Fibroblast of the conjunctiva (primary cell): ENCODE measurements around the gene KPNA1.

Experiments
- DNase-seq: peaks from one replicate; pipeline ENCODE4 v3.0.0-alpha.2; 2010; ENCODE audit warnings: low read depth

The KPNA1 gene

GRCh38 chr3:122415104-122415744, 99.5 kb downstream of the KPNA1 start:
- DNase-seq = peak; percentile 8

DNA sequence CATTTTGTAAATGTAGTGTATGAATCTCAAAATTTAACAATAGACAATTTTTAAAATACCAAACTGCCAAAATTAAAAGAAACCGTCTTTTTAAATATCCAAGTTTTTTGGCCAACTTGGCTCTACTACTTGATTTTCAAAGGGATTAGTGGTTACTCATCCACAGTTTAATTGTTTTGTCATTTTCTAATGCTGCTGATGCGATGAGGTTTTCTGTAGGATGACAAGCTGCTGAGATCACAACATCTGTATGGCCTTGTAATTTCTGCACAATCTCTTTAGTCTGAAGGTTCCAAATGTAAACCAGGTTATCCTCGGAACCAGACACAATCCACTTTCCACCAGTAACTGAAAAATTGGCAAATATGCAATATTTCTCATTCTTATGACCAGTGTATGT, 100.3 kb downstream of the KPNA1 start:
- DNase-seq = no peak

- DNase-seq = no peak
These were observed 104.1 kb downstream of the KPNA1 start for GRCh38 chr3:122410639-122411038.

- no peak for DNase-seq
These were observed 104.6 kb downstream of the KPNA1 start for GRCh38 chr3:122410111-122410510.

DNA sequence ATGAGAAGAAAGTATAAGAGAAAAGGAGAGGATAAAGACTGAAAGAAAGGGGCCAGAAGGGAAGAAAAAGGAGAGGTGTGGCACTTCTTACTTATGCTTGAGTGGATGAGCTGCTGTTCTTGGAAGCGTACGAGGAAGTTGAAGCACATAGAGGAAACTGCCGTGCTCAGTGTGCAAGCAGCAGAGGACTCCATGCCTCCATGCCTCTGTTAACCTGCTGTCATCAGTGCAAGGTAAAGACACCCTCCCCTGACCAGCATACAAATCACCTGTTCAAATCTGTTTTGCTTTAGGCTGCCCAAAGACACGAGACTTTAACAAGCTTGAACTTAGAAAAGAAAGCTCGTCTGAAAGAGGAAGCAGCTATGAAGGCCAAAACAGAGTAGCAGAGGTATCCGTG, 105.3 kb downstream of the KPNA1 start:
- no peak for DNase-seq

DNA sequence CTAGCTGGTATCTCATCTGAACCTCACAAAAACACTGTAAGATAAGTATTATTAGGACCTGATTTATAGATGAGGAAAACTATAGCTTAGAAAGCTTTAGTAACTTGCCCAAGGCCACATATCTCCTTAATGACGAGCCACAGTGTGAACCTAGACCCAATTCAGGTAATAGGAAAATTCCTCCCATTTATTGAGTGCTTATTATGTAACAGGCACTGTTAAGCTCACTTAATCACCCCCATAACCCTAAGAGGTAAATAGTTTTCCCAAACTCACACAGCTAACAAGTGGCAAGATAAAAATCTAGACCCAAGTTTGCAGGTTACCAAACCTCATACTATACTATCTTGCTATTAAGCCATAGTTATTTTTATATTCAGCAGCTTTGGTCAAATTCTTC, 106.8 kb downstream of the KPNA1 start:
- no peak for DNase-seq

- DNase-seq = no peak
These were observed 108.5 kb downstream of the KPNA1 start for GRCh38 chr3:122406198-122406597.

DNA sequence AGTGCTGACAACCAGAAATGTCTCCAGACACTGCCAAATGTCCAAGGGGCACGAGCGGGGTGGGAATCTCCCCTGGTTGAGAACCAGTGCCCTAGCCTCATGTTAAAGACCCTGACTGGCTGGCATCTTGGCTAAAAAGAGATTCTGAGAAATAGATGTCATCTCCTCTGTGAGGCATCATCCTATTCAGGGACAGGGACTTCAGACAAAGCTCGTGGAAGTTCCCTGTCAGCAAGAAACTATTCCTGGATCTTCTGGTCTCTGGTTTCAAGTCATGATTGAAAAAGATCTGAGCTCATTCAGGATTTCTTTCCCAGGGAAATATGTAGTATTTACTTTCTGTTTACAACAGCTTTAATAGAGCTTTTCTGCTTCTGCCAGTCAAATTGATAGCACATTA, 109.7 kb downstream of the KPNA1 start:
- no peak for DNase-seq

DNA sequence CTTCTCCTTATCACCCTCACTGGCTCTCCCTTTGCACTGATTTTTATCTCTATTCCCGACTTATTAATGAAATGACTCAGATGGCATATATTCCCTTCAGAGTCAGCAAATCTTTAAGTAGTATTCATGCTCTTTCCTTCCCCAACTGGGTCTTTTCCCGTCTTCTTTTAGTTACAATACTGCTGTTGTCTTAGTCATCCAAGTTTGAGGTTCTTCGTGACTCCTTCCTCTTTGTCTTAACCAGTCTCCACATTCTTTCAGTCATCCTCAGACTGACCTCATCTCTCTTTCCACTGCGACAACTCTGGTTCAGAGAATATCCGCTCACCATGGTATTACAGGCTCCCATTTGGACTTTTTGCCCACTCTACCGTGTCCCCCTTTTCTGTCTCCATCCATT, 111.2 kb downstream of the KPNA1 start:
- no peak for DNase-seq

DNA sequence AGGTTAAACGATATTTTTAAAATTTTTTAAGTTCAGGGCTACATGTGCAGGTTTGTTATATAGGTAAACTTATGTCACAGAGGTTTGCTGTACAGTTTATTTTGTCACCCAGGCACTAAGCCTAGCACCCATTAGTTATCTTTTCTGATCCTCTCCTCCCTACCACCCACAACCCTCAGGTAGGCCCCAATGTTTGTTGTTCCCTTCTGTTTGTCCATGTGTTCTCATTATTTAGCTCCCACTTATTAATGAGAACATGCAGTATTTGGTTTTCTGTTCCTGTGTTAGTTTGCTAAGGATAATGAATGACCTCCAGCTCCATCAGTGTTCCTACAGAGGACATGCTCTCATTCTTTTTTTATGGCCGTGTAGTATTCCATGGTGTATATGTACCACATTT, 115.8 kb downstream of the KPNA1 start:
- no peak for DNase-seq

GRCh38 chr3:122397201-122397600, 117.5 kb downstream of the KPNA1 start:
- DNase-seq = no peak

- no peak for DNase-seq
These were observed 118.2 kb downstream of the KPNA1 start for GRCh38 chr3:122396511-122396910.

DNA sequence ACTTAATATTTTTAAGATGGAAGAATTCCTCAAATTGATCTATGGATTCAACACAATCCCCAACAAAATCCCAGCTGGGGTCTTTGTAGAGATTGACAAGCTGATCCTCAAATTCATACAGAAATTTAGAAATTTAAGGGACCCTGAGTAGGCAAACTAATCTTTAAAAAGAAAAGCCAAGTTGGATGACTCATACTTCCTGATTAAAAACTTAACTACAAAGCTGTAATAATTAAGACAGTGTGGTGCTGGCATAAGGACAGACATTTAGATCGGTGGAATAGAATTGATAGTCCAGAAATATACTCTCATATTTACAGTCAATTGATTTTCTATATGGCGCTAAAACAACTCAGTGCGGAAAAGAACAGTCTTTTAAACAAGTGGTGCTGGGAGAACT, 119.2 kb downstream of the KPNA1 start:
- no peak for DNase-seq

DNA sequence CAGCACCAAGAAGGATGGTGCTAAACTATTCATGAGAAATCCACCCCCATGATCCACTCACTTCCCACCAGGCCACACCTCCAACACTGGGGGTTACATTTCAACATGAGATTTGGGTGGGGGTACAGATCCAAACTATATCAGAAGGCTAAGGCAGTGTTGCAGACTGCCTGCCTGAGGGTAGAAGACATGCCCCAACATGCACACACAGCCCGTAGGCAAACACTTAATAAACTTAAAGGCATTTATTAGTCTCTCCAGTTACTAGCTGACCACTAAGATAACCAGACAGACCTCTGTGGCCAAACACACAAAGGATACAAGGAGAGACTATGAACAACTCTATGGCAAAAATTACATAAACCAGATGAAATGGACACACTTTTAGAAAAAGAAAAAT, 120.6 kb downstream of the KPNA1 start:
- no peak for DNase-seq

DNA sequence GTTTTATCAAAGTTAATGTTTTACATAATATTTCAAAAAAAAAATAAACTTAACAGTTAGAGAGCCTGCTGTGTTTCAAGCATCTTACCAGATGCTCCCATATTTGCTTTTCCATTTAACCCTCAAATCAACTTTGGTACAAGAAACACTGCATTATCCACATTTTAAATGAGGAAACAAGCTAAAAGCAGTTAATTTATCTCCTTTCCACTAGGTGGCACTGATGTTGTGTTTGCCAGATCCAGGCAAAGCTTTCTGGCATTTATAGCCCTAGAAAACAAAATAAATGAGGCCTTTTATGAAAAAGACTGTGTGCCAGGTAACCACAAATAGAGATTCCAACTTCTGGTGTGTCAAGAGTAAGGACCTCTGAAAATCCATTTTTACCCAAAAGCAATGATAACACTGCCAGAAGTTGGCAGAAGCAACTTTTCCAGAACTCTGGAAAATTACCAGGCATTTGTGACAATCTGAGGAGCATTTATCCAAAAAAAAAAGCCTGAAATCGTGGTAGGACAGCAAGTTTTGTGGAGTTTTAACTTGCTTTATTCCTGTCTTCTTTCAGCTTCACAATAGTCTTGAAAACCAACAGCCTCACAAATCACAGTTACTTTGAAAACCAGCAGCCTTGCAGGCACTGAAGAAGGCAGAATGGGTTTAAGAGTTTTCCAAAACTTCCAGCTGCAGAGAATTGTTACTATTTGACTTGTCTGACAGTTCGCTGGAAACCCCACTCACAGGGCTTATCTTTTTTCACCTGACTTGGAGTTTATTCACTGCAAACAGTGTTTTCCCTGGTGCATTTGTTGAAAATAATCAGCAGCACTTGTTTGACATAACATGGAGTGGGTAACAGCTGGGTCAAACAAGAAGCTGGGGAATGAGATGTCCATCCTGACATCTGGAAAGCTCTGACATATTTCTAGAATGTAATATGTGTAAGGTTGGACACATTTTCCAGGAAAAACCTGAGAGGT, 121.6 kb downstream of the KPNA1 start:
- peak; percentile 40 for DNase-seq

DNA sequence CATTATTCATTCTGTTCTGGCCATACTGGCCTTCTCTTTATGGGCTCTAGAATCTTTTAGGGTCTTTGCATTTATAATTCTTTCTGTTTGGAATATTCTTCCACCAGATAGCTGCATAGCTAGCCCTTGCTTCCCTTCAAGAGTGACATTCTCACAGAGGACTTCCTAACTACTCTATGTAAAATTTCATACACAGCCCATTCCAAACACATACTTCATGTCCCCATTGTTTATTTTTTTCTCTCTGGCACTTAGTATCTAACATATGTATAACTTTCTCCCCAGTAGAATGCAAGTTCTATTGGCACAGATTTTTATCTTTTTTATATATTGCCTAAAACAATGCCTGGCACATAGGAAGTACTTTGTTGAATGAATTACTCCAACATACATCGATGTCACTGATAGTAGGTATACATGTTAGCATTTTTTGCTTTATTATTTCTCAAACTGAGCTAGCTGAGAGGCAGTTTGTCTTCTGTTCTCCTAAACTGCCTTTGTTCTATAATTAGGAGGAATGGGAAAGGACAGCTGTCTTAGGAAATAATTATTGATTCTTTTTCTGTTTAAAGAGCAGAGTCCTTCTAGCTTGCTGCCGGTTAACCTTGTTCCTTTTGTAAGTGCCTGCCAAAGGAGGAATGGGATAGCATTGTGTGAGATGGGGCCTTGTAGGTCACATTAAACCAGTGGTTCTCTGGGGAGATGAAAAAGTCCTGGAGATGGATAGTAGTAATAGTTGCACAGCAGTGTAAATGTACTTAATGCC, 122.9 kb downstream of the KPNA1 start:
- DNase-seq = no peak

DNA sequence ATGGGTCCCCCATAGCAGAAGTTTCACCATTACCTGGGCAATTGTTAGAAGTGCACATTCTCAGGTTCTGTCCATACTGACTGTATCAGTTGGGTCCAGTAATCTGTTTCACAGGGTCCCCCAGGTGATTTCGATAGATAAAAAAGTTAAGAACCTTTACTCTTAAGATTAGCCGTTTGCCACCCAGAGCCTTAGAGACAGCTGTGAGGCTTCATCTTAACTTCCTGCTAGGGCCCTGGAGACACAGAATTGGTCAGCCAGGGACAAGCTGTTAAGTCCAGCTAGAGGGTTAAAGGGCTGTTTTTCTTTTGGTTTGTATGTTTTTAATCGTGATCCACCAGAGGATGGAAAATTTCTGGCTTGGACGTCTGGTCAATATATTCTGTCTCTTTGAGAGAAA, 124.1 kb downstream of the KPNA1 start:
- no peak for DNase-seq

- DNase-seq = no peak
These were observed 124.8 kb downstream of the KPNA1 start for GRCh38 chr3:122389892-122390291.

DNA sequence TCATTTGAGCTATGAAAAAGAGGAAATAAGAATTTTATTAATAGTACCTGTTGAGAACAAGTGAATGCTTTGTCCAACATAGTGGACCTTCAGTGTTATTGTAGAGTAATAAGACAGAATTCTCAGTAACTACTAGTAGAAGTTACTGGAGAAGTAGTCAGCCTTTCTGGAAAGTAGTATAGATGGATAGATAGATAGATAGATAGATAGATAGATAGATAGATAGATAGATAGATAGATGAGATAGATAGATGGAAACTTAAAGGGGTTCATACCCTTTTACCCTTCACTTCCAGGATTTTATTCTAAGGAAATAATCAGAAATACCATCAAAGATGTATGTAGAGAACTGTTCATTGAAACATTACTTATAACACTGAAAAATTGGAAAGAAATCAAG, 125.5 kb downstream of the KPNA1 start:
- DNase-seq = no peak

DNA sequence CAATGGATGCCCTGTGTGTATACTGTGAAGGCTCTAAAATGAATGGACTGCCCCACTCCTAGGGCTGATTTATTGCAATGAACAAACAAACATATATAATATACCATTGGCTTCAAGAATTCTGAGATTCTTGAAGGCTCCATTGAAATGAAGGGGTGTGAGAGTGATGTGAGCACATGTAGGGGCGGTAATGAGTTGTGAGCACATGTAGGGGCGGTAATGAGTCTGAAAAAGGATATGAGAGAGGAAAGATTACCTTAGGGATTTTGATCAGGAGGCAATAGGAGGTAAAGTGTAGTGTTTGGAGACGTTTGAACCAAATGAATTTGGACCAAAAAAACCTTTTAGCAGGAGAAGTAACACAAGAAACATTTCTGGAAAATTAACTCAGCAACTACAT, 127.0 kb downstream of the KPNA1 start:
- no peak for DNase-seq

GRCh38 chr3:122383771-122384697, 130.7 kb downstream of the KPNA1 start, which contains the start of gene FAM162A:
Gene FAM162A (plus strand): TSS chr3:122384182. CDS start chr3:122384266, 84 bp downstream.
- peak; percentile 72 for DNase-seq
